CD4-positive, alpha-beta T cell (primary cell): ENCODE data around the gene BRPF3. TPM values are rescaled to one million over a fixed set of nuclear protein-coding genes. Genes with fewer than 3 reads are reported as not detected.

Experiments
- ATAC-seq: fragments of 200-7000 bp; cut with Tn5 transposase; one replicate; pipeline ENCODE4 v1.10.0; 2022; ENCODE audit warnings: mild to moderate bottlenecking; ENCODE audit not compliant: poor library complexity
- CTCF ChIA-PET: fragments of 350-600 bp; sonication (Branson Sonifier 250); formaldehyde crosslinking; loops from one replicate; lab custom pipeline; 2021; ENCODE audit warnings: antibody characterized with exemption, inconsistent platforms; lab: Charles Lee
- POLR2A ChIA-PET: fragments of 350-600 bp; sonication (Branson Sonifier 250); formaldehyde crosslinking; loops from one replicate; lab custom pipeline; 2021; ENCODE audit warnings: antibody characterized with exemption, inconsistent platforms; lab: Charles Lee
- DNase-seq, 14 experiments: peaks; one replicate each; pipeline ENCODE4 v3.0.0-alpha.2; 2013 to 2020; ENCODE audit warnings: mixed read lengths in 2 of 14
- H3K27ac ChIP-seq, 2 donors: one replicate each; pipeline versions ENCODE4 v1.5.1 to v1.7.0; 2013; ENCODE audit warnings: low read length in 2 of 2, low read depth in 1 of 2, mild to moderate bottlenecking in 1 of 2
- H3K27me3 ChIP-seq, 2 experiments: 1 replicate in 1 of 2; 2 replicates in 1 of 2; pipeline versions ENCODE4 v1.6.1 to v1.7.0; 2013; ENCODE audit warnings: low read length in 2 of 2, control low read depth in 1 of 2, mild to moderate bottlenecking in 1 of 2, moderate library complexity in 1 of 2; ENCODE audit not compliant: insufficient read depth in 2 of 2, control insufficient read depth in 1 of 2
- H3K36me3 ChIP-seq: one replicate; pipeline ENCODE4 v1.6.1; 2013; ENCODE audit warnings: low read length, control low read depth; ENCODE audit not compliant: insufficient read depth
- H3K4me1 ChIP-seq: one replicate; pipeline ENCODE4 v1.6.1; 2013; ENCODE audit warnings: low read length, control low read depth; ENCODE audit not compliant: insufficient read depth
- H3K4me3 ChIP-seq: one replicate; pipeline ENCODE4 v1.5.1; 2013; ENCODE audit warnings: mild to moderate bottlenecking, low read length, moderate library complexity
- H3K9me3 ChIP-seq, 2 experiments: 1 replicate in 1 of 2; 2 replicates in 1 of 2; pipeline versions ENCODE4 v1.6.1 to v1.7.0; 2013; ENCODE audit warnings: low read length in 2 of 2, mild to moderate bottlenecking in 2 of 2, control low read depth in 1 of 2, moderate library complexity in 1 of 2; ENCODE audit not compliant: control insufficient read depth in 1 of 2, insufficient read depth in 1 of 2
- H3K27ac Mint-ChIP-seq: one replicate; pipeline ENCODE4 v1.8.0; 2020; ENCODE audit warnings: mixed read lengths
- H3K27me3 Mint-ChIP-seq: one replicate; pipeline ENCODE4 v1.8.0; 2021; ENCODE audit warnings: mixed read lengths
- H3K36me3 Mint-ChIP-seq: one replicate; pipeline ENCODE4 v1.8.0; 2021; ENCODE audit warnings: low read depth, mixed read lengths
- H3K4me1 Mint-ChIP-seq: one replicate; pipeline ENCODE4 v1.8.0; 2021; ENCODE audit warnings: low read depth, mixed read lengths
- H3K4me3 Mint-ChIP-seq: one replicate; pipeline ENCODE4 v1.8.0; 2020; ENCODE audit warnings: mild to moderate bottlenecking, mixed read lengths
- H3K9me3 Mint-ChIP-seq: one replicate; pipeline ENCODE4 v1.8.0; 2020; ENCODE audit warnings: mixed read lengths
- CTCF ChIP-seq: fragments of 200-600 bp; IDR thresholded peaks from one replicate; pipeline ENCODE4 v1.8.0; 2022; ENCODE audit warnings: antibody characterized with exemption, mild to moderate bottlenecking
- intact Hi-C, 2 experiments: fragments of 100-400 bp; cut with DNase I in 1 of 2; cut with micrococcal nuclease in 1 of 2; formaldehyde crosslinking; loops; one replicate each; pipeline versions ENCODE4 v1.15.1 to v1.9.0; 2023 to 2025; cut with DNase I, micrococcal nuclease
- total RNA-seq, 174 experiments: library from RNA in 2 of 174; stranded (reverse) in 2 of 174; gene quantifications; one replicate each; pipeline ENCODE4 v1.2.3 and lab custom pipeline; 2021 to 2026

The BRPF3 gene
- total RNA-seq, 2 experiments from 2014 or later = 39.0 to 41.6 TPM

DNA sequence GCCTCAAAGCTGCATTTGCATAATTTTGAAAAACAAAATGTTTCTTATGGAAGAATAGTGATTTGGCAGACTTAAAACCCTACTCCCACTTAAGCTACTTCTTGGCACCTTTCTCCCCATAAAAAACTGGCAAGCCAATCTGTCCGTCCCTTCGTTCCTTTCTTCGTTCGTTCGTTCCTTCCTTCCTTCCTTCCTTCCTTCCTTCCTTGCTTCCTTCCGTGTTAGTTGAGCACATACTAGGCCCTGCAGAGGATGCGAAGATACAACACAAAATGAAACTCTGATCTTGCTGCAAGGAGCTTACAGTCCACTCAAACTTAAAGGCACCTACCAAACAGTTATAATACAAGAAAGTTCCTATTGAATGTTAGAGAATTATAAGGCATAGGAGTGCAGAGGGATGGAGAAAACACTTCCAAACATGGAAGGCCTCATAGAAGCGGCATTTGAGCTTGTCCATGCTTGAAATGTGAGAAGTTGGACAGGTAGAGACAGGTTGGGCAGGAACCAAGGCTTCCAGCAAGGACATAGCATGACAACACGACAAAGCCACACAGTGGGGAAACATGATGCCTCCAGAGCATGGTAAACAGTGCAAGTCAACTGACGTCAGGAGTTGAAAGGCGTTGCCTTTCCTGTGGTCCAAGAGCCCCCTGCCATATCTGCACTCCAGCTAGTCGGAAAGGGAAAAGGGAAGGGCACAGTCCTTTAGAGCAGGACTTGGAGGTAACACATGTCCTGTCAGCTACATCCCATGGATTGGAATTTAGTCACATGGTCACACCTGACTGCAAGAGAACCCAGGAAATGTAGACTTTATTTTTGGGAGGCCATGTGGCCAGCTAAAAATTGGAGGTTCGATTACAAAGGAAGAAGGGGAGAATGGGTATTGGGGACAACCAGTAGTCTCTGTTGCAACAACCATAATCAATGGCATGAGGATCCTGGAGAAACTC lies 80.3 kb downstream of the BRPF3 start:
- Histone ChIP-seq H3K4me3 (no peak overlapping the region), H3K27ac (no peak overlapping the region), H3K36me3 (no peaks in the 10 kb centered on the region), H3K4me1 (no peaks in the 10 kb centered on the region), H3K27me3 (peaks cover 4 to 7% of the 10 kb centered on the region in 2 experiments), H3K9me3 (no peaks in the 10 kb centered on the region)
- ChIA-PET CTCF (interaction anchor here (0.9 kb wide), 1 partner anchor 36 kb away, joined by 6 read pairs; no protein-coding TSS in a partner anchor), POLR2A (no interaction called here)
- Mint-ChIP-seq H3K27ac (no peak overlapping the region), H3K36me3 (no peaks in the 10 kb centered on the region), H3K27me3 (peaks cover 38% of the 10 kb centered on the region), H3K4me3 (no peak overlapping the region), H3K9me3 (no peaks in the 10 kb centered on the region), H3K4me1 (no peaks in the 10 kb centered on the region)
- ATAC-seq = no peak
- TF ChIP-seq CTCF = no peak
- intact Hi-C loops = no loop called here
- DNase-seq = no peak

- peaks cover 41% of the 10 kb centered on the region for H3K27me3 Mint-ChIP-seq
Observed at GRCh38 chr6:36277946-36278470, 81.5 kb downstream of the BRPF3 start.

DNA sequence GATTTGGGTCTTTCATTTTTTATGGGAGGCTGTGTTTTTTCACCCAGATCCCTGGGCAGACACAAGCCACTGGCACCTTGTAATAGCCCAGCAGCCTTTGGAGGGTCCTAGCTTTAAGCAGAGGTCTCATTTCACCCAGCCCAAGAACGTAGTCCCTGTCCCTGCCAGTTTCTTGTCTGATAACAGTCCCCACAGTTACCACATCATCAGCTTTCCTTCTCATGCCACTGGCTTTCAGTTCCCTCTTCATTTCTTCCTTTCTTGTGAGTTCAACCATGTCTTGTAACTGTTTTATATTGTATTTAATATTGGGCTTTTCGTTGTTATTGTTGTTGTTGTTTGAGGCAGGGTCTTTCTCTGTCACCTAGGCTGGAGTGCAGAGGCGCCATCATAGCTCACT lies 83.9 kb downstream of the BRPF3 start:
- no peak for DNase-seq
- no peak overlapping the region for H3K4me3 Mint-ChIP-seq
- intact Hi-C loops = loop anchor here in 1 of 2 experiments (10.0 kb wide), 1 partner anchor 156 kb away; no protein-coding TSS in a partner anchor
- H3K27ac Mint-ChIP-seq = no peak overlapping the region
- Histone ChIP-seq H3K4me1 (no peaks in the 10 kb centered on the region), H3K9me3 (no peaks in the 10 kb centered on the region), H3K4me3 (no peak overlapping the region), H3K27me3 (peaks cover 19 to 30% of the 10 kb centered on the region in 2 experiments), H3K27ac (no peak overlapping the region), H3K36me3 (no peaks in the 10 kb centered on the region)
- H3K9me3 Mint-ChIP-seq = no peaks in the 10 kb centered on the region
- no peaks in the 10 kb centered on the region for H3K36me3 Mint-ChIP-seq
- TF ChIP-seq CTCF = no peak
- ATAC-seq = no peak
- peaks cover 63% of the 10 kb centered on the region for H3K27me3 Mint-ChIP-seq
- POLR2A ChIA-PET = no interaction called here
- no peaks in the 10 kb centered on the region for H3K4me1 Mint-ChIP-seq
- CTCF ChIA-PET = interaction anchor here (1.2 kb wide), 1 partner anchor 22 kb away, joined by 5 read pairs; no protein-coding TSS in a partner anchor

More at GRCh38 chr6:36277946-36278470, 81.5 kb downstream of the BRPF3 start:
- ATAC-seq (no peak), DNase-seq (no peak)
- CTCF ChIA-PET = no interaction called here
- intact Hi-C loops = no loop called here
- POLR2A ChIA-PET = no interaction called here
- Histone ChIP-seq H3K9me3 (no peaks in the 10 kb centered on the region), H3K36me3 (no peaks in the 10 kb centered on the region), H3K27me3 (peaks cover 3 to 8% of the 10 kb centered on the region in 2 experiments), H3K4me3 (no peak overlapping the region), H3K4me1 (no peaks in the 10 kb centered on the region), H3K27ac (no peak overlapping the region)
- no peaks in the 10 kb centered on the region for H3K9me3 Mint-ChIP-seq
- H3K4me3 Mint-ChIP-seq = no peak overlapping the region
- H3K36me3 Mint-ChIP-seq = no peaks in the 10 kb centered on the region
- H3K4me1 Mint-ChIP-seq = no peaks in the 10 kb centered on the region
- no peak overlapping the region for H3K27ac Mint-ChIP-seq
- no peak for TF ChIP-seq CTCF
